HepG2 (cell line): ENCODE measurements around the gene MB. TPM values are rescaled to one million over a fixed set of nuclear protein-coding genes. Genes with fewer than 3 reads are reported as not detected.

Experiments used
- BORCS8-MEF2B ChIP-seq: sonication (generic); formaldehyde crosslinking; IDR thresholded peaks from 2 replicates; pipeline ENCODE4 v1.8.0; 2022; ENCODE audit warnings: mild to moderate bottlenecking, missing genetic modification reagents
- DPF2 ChIP-seq: sonication (generic); formaldehyde crosslinking; IDR thresholded peaks from 2 replicates; pipeline ENCODE4 v1.4.0; 2020; ENCODE audit warnings: mild to moderate bottlenecking, low read depth, missing genetic modification reagents, borderline replicate concordance
- KMT2A ChIP-seq: sonication (generic); formaldehyde crosslinking; IDR thresholded peaks from 2 replicates; pipeline ENCODE4 v1.4.0; 2020; ENCODE audit warnings: missing genetic modification reagents
- MEF2D ChIP-seq: sonication (generic); formaldehyde crosslinking; IDR thresholded peaks from 2 replicates; pipeline ENCODE4 v1.5.1; 2020; ENCODE audit warnings: mild to moderate bottlenecking, missing genetic modification reagents
- MEIS2 ChIP-seq: sonication (generic); formaldehyde crosslinking; IDR thresholded peaks from 2 replicates; pipeline ENCODE4 v1.9.0; 2021; ENCODE audit warnings: mild to moderate bottlenecking, missing genetic modification reagents
- TBP ChIP-seq: sonication (generic); formaldehyde crosslinking; IDR thresholded peaks from 2 replicates; pipeline ENCODE4 v1.5.0; 2020; ENCODE audit warnings: missing genetic modification reagents
- TBX3 ChIP-seq: fragments of 450-650 bp; IDR thresholded peaks from 2 replicates; pipeline ENCODE4 v1.6.1; 2017; ENCODE audit warnings: antibody characterized with exemption, mild to moderate bottlenecking, inconsistent platforms, borderline replicate concordance
- ZNF549 ChIP-seq: sonication (generic); formaldehyde crosslinking; IDR thresholded peaks from 2 replicates; pipeline ENCODE4 v1.5.0; 2020; ENCODE audit warnings: missing genetic modification reagents
- ZNF562 ChIP-seq: sonication (generic); formaldehyde crosslinking; IDR thresholded peaks from 2 replicates; pipeline ENCODE4 v1.8.0; 2022; ENCODE audit warnings: missing genetic modification reagents, borderline replicate concordance
- ZNF607 ChIP-seq: sonication (generic); formaldehyde crosslinking; IDR thresholded peaks from 2 replicates; pipeline ENCODE4 v1.5.1; 2020; ENCODE audit warnings: missing genetic modification reagents, mild to moderate bottlenecking, borderline replicate concordance
- ZNF746 ChIP-seq: sonication (generic); formaldehyde crosslinking; IDR thresholded peaks from 2 replicates; pipeline ENCODE4 v1.8.0; 2022; ENCODE audit warnings: mild to moderate bottlenecking, missing genetic modification reagents
- polyA plus RNA-seq, 8 experiments: library from polyadenylated mRNA; depleted of rRNA in 3 of 8; stranded (reverse) in 7 of 8; unstranded in 1 of 8; fragments of >200 nt; fragmentation: Illumina TruSeq in 4 of 8; extraction: Trizol in 4 of 8; gene quantifications; 2 replicates each; pipeline versions ENCODE4 v1.2.1 to v1.2.3, GENCODE V29; 2011 to 2016; ENCODE audit warnings: low read depth in 4 of 8, missing spikeins in 1 of 8, mixed read lengths in 1 of 8; ENCODE audit not compliant: insufficient read depth in 1 of 8
- total RNA-seq, 5 experiments: library from RNA; depleted of rRNA; stranded (reverse); fragments of >200 nt; fragmentation: Illumina TruSeq; extraction: Trizol; gene quantifications; 2 replicates each; pipeline ENCODE4 v1.2.3, GENCODE V29; 2016; ENCODE audit warnings: low read depth in 1 of 5
- TF ChIP-seq, protein P1 (sequence below): sonication (generic); formaldehyde crosslinking; IDR thresholded peaks from 2 replicates; pipeline ENCODE4 v1.5.1; 2020; ENCODE audit warnings: mild to moderate bottlenecking, missing genetic modification reagents, moderate library complexity
- TF ChIP-seq, protein P2 (sequence below): sonication (generic); formaldehyde crosslinking; IDR thresholded peaks from 2 replicates; pipeline ENCODE4 v1.4.0; 2020; ENCODE audit warnings: missing genetic modification reagents
- TF ChIP-seq, protein P3 (sequence below): conservative IDR thresholded peaks from 2 replicates; pipeline ENCODE4 v1.6.1; 2018; ENCODE audit warnings: missing genetic modification reagents
- TF ChIP-seq, protein P4 (sequence below): sonication (generic); formaldehyde crosslinking; IDR thresholded peaks from 2 replicates; pipeline ENCODE4 v1.4.0; 2020; ENCODE audit warnings: low read depth, mild to moderate bottlenecking, missing genetic modification reagents
- TF ChIP-seq, protein P5 (sequence below): sonication (generic); formaldehyde crosslinking; IDR thresholded peaks from 2 replicates; pipeline ENCODE4 v1.4.0; 2020; ENCODE audit warnings: mild to moderate bottlenecking, missing genetic modification reagents
- TF ChIP-seq, protein P6 (sequence below): sonication (generic); formaldehyde crosslinking; IDR thresholded peaks from 2 replicates; pipeline ENCODE4 v1.5.0; 2020; ENCODE audit warnings: missing genetic modification reagents

The MB gene
- total and polyA plus RNA-seq, 2 of the 13 experiments (the other 11 are each of a cell fraction or from before 2014, with no cell fraction given): 0.07 TPM; not detected in 1

DNA sequence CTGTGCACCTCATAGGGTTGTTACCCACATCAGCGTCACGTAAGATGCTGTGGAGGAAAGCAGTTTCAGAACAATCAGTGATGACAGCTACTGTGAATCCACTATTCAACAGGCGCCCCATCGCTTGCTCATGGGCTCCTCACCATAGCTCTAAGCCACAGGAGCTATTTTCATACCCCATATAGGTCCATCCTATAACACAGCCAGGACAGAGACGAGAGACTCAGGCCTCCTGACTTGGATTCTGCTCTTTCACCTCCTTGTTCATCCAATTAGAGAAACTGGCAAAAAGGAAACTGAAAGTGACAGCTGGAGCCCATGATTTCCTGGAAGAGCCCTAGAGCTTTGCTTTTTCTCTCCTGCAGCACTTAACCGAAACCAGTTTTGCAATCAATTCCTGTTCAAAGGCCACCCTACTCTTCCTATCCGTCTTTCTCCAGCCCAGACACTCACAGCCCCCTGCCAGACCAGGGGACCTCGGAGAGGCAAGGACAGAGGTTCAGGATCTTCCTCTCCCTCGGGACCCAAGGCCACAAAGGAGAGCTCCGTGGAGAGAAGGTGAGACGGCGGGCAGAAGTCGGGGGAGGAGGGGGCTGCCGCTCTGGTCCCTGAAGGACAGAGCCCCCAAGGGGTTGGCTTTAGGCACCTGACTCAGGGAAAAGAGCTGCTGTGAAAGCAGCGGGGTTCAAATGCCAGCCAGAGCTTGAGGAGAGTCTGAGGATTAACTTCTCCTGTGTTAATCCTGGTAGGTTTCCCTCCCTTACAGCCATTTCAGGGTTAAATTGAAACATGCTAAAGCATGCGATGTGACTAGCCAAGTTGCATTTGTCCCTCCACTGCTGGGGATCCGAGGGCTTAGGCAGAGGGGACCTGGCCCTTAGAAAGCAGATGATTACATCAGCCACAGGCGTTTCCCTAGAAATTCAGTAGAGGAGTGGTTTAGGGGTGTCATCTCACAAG lies 31.2 kb upstream of the MB start, which contains the start of gene APOL6 (continued):
- TF ChIP-seq, protein P1, sequence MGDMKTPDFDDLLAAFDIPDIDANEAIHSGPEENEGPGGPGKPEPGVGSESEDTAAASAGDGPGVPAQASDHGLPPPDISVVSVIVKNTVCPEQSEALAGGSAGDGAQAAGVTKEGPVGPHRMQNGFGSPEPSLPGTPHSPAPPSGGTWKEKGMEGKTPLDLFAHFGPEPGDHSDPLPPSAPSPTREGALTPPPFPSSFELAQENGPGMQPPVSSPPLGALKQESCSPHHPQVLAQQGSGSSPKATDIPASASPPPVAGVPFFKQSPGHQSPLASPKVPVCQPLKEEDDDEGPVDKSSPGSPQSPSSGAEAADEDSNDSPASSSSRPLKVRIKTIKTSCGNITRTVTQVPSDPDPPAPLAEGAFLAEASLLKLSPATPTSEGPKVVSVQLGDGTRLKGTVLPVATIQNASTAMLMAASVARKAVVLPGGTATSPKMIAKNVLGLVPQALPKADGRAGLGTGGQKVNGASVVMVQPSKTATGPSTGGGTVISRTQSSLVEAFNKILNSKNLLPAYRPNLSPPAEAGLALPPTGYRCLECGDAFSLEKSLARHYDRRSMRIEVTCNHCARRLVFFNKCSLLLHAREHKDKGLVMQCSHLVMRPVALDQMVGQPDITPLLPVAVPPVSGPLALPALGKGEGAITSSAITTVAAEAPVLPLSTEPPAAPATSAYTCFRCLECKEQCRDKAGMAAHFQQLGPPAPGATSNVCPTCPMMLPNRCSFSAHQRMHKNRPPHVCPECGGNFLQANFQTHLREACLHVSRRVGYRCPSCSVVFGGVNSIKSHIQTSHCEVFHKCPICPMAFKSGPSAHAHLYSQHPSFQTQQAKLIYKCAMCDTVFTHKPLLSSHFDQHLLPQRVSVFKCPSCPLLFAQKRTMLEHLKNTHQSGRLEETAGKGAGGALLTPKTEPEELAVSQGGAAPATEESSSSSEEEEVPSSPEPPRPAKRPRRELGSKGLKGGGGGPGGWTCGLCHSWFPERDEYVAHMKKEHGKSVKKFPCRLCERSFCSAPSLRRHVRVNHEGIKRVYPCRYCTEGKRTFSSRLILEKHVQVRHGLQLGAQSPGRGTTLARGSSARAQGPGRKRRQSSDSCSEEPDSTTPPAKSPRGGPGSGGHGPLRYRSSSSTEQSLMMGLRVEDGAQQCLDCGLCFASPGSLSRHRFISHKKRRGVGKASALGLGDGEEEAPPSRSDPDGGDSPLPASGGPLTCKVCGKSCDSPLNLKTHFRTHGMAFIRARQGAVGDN (CRISPR knock-in tag): peak; percentile 66
- TF ChIP-seq, protein P2, sequence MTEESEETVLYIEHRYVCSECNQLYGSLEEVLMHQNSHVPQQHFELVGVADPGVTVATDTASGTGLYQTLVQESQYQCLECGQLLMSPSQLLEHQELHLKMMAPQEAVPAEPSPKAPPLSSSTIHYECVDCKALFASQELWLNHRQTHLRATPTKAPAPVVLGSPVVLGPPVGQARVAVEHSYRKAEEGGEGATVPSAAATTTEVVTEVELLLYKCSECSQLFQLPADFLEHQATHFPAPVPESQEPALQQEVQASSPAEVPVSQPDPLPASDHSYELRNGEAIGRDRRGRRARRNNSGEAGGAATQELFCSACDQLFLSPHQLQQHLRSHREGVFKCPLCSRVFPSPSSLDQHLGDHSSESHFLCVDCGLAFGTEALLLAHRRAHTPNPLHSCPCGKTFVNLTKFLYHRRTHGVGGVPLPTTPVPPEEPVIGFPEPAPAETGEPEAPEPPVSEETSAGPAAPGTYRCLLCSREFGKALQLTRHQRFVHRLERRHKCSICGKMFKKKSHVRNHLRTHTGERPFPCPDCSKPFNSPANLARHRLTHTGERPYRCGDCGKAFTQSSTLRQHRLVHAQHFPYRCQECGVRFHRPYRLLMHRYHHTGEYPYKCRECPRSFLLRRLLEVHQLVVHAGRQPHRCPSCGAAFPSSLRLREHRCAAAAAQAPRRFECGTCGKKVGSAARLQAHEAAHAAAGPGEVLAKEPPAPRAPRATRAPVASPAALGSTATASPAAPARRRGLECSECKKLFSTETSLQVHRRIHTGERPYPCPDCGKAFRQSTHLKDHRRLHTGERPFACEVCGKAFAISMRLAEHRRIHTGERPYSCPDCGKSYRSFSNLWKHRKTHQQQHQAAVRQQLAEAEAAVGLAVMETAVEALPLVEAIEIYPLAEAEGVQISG (CRISPR knock-in tag): no peak
- TF ChIP-seq, protein P3, sequence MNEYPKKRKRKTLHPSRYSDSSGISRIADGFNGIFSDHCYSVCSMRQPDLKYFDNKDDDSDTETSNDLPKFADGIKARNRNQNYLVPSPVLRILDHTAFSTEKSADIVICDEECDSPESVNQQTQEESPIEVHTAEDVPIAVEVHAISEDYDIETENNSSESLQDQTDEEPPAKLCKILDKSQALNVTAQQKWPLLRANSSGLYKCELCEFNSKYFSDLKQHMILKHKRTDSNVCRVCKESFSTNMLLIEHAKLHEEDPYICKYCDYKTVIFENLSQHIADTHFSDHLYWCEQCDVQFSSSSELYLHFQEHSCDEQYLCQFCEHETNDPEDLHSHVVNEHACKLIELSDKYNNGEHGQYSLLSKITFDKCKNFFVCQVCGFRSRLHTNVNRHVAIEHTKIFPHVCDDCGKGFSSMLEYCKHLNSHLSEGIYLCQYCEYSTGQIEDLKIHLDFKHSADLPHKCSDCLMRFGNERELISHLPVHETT (CRISPR knock-in tag): no peak
- no peak for TF ChIP-seq ZNF607
- no peak for TF ChIP-seq ZNF549 (CRISPR knock-in tag)
- TF ChIP-seq, protein P4, sequence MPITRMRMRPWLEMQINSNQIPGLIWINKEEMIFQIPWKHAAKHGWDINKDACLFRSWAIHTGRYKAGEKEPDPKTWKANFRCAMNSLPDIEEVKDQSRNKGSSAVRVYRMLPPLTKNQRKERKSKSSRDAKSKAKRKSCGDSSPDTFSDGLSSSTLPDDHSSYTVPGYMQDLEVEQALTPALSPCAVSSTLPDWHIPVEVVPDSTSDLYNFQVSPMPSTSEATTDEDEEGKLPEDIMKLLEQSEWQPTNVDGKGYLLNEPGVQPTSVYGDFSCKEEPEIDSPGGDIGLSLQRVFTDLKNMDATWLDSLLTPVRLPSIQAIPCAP (CRISPR knock-in tag): peak; percentile 99
- TF ChIP-seq MEIS2 (CRISPR knock-in tag): no peak
- no peak for TF ChIP-seq ZNF562 (CRISPR knock-in tag)
- peak; percentile 51; the same call in 1 of the 2 replicates for TF ChIP-seq BORCS8-MEF2B (CRISPR knock-in tag)
- TF ChIP-seq KMT2A (CRISPR knock-in tag): peak; percentile 88
- TF ChIP-seq, protein P5, sequence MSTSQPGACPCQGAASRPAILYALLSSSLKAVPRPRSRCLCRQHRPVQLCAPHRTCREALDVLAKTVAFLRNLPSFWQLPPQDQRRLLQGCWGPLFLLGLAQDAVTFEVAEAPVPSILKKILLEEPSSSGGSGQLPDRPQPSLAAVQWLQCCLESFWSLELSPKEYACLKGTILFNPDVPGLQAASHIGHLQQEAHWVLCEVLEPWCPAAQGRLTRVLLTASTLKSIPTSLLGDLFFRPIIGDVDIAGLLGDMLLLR (CRISPR knock-in tag): 0 out of 2 replicates have a peak, but pooled peaks have one; percentile 3
- TF ChIP-seq MEF2D (CRISPR knock-in tag): 0 out of 2 replicates have a peak, but pooled peaks have one; percentile 35
- TF ChIP-seq, protein P6, sequence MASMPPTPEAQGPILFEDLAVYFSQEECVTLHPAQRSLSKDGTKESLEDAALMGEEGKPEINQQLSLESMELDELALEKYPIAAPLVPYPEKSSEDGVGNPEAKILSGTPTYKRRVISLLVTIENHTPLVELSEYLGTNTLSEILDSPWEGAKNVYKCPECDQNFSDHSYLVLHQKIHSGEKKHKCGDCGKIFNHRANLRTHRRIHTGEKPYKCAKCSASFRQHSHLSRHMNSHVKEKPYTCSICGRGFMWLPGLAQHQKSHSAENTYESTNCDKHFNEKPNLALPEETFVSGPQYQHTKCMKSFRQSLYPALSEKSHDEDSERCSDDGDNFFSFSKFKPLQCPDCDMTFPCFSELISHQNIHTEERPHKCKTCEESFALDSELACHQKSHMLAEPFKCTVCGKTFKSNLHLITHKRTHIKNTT (CRISPR knock-in tag): no peak
- TF ChIP-seq DPF2: no peak
- TF ChIP-seq TBX3: no peak
- 0 out of 2 replicates have a peak, but pooled peaks have one; percentile 35 for TF ChIP-seq ZNF746 (CRISPR knock-in tag)
- TF ChIP-seq TBP (CRISPR knock-in tag): no peak
